Activated naive CD8-positive, alpha-beta T cell treated with anti-CD3 and anti-CD28 coated beads, Interleukin-2, amount 10 ng/mL, durations not matched to agents 7 days and 5 days (primary cell): ENCODE data around the gene ZNF227. TPM values are rescaled to one million over a fixed set of nuclear protein-coding genes. Genes with fewer than 3 reads are reported as not detected.
A peak's percentile ranks its signal among the peaks of the same experiment; 100 is the strongest.
"Not testable (repeated sequence)": the region's sequence is repeated elsewhere in the genome, so short reads cannot be mapped to it uniquely, and the experiment has no call there.

Experiments used
- ATAC-seq: fragments of 150-1000 bp; cut with Tn5 transposase; one replicate; pipeline ENCODE4 v1.10.0; 2021; ENCODE audit warnings: low read depth, moderate library complexity
- POLR2A ChIA-PET: fragments of 350-600 bp; sonication (Branson Sonifier 250); formaldehyde crosslinking; loops from one replicate; lab custom pipeline; 2021; ENCODE audit warnings: antibody characterized with exemption; lab: Charles Lee
- DNase-seq: peaks from one replicate; pipeline ENCODE4 v3.0.0; 2021
- H3K27ac Mint-ChIP-seq: one replicate; pipeline ENCODE4 v1.8.0; 2022; ENCODE audit warnings: mild to moderate bottlenecking, mixed read lengths
- H3K27me3 Mint-ChIP-seq: one replicate; pipeline ENCODE4 v1.8.0; 2022; ENCODE audit warnings: mild to moderate bottlenecking, moderate library complexity, mixed read lengths
- H3K36me3 Mint-ChIP-seq: one replicate; pipeline ENCODE4 v1.8.0; 2021; ENCODE audit warnings: mild to moderate bottlenecking, mixed read lengths
- H3K4me1 Mint-ChIP-seq: one replicate; pipeline ENCODE4 v1.8.0; 2021; ENCODE audit warnings: mixed read lengths
- H3K4me3 Mint-ChIP-seq: one replicate; pipeline ENCODE4 v1.8.0; 2022; ENCODE audit warnings: mild to moderate bottlenecking, moderate library complexity, mixed read lengths
- H3K9me3 Mint-ChIP-seq: one replicate; pipeline ENCODE4 v1.8.0; 2021; ENCODE audit warnings: mixed read lengths
- total RNA-seq, 2 experiments: library from RNA; stranded (reverse); gene quantifications; one replicate each; pipeline ENCODE4 v1.2.3, GENCODE V29; 2021

The ZNF227 gene
- total RNA-seq: 10 to 100 TPM; 40.6 to 42.2 TPM

DNA sequence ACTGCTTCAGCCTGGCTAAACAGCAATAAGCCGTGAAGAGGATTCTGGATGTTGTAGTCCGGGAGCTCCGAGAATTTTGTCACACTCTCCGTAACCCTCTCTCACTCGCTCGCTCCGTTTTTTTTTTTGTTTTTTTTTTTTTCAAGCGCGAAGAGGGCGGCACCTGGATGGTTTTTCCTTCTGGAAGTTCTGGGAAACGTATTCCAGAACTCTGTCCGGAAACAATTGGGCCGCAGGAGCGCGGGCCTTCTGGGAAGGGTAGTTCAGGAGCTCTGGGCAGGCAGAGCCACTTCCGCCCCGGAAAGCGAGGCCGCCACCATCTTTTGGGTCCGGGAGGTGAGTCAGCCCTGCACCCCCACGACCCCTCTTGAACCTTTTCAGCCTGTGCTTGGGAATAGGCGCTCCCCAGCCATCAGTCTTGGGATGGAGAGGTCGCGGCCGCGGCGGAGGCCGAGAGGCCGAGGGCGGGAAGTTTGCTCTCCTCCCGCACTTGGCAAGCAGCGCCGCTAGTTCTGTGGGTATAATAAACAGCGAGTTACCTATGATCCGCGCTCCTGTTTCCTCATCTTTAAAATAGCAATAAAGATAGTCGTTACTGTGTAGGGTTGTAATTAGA lies at the start of gene ZNF227:
ZNF227 (plus strand) TSS at position 283 of the 616 bp plus-strand sequence. CDS start 5,261 bp downstream, outside the sequence.
- DNase-seq (peak; percentile 82), ATAC-seq (peak; percentile 94)
- Mint-ChIP-seq H3K27ac (peak within 1 kb of the TSS; percentile 90), H3K36me3 (peaks cover 36% of the 10 kb centered on the region), H3K4me3 (peak within 1 kb of the TSS; percentile 95), H3K9me3 (peaks cover 7% of the 10 kb centered on the region), H3K27me3 (no peaks in the 10 kb centered on the region), H3K4me1 (peaks cover 14% of the 10 kb centered on the region)
- POLR2A ChIA-PET: interaction anchor here (0.7 to 1.9 kb wide), 8 partner anchors 47 to 1289 kb away, joined by 3 to 8 read pairs (median 4); partner anchors contain the start of genes ZNF226 and ZNF235

GRCh38 chr19:44163789-44164188 lies 48.5 kb upstream of the ZNF227 start:
- POLR2A ChIA-PET: interaction anchor here (1.2 to 2.3 kb wide), 2 partner anchors 13 to 337 kb away, joined by 4 to 10 read pairs; partner anchors contain the start of gene ZNF180
- no peaks in the 10 kb centered on the region for H3K27me3 Mint-ChIP-seq
- ATAC-seq: no peak
- peaks cover 32% of the 10 kb centered on the region for H3K9me3 Mint-ChIP-seq
- H3K4me3 Mint-ChIP-seq: no peak overlapping the region
- no peak for DNase-seq
- peaks cover 24% of the 10 kb centered on the region for H3K36me3 Mint-ChIP-seq
- no peak overlapping the region for H3K27ac Mint-ChIP-seq
- H3K4me1 Mint-ChIP-seq: peaks cover 22% of the 10 kb centered on the region

- POLR2A ChIA-PET: interaction anchor here (0.6 to 2.3 kb wide), 9 partner anchors 11 to 337 kb away, joined by 3 to 10 read pairs (median 4); partner anchors contain the start of genes ZNF180, ZNF227, ZNF283 and ZNF45
- ATAC-seq (no peak), DNase-seq (no peak)
- peak overlapping the region; percentile 86 for H3K27ac Mint-ChIP-seq
- peaks cover 22% of the 10 kb centered on the region for H3K4me1 Mint-ChIP-seq
- peaks cover 32% of the 10 kb centered on the region for H3K9me3 Mint-ChIP-seq
- peak overlapping the region; percentile 91 for H3K4me3 Mint-ChIP-seq
- peaks cover 27% of the 10 kb centered on the region for H3K36me3 Mint-ChIP-seq
- H3K27me3 Mint-ChIP-seq: no peaks in the 10 kb centered on the region
Observed at GRCh38 chr19:44164327-44164672, 48.0 kb upstream of the ZNF227 start.

- Mint-ChIP-seq H3K4me1 (peaks cover 22% of the 10 kb centered on the region), H3K27ac (peak within 1 kb of the TSS; percentile 86), H3K9me3 (peaks cover 31% of the 10 kb centered on the region), H3K27me3 (no peaks in the 10 kb centered on the region), H3K36me3 (peaks cover 33% of the 10 kb centered on the region), H3K4me3 (peak within 1 kb of the TSS; percentile 91)
- DNase-seq (peak; percentile 71), ATAC-seq (peak; percentile 85)
- POLR2A ChIA-PET: interaction anchor here (0.6 to 2.3 kb wide), 10 partner anchors 12 to 410 kb away, joined by 3 to 10 read pairs (median 4); partner anchors contain the start of genes SMG9, ZNF180, ZNF227 and ZNF283
Observed at GRCh38 chr19:44164673-44165512, 47.4 kb upstream of the ZNF227 start, which contains the start of gene ZNF226. TSS of gene ZNF226 (plus strand) at chr19:44165100. CDS start at chr19:44170081, 4,981 bp downstream.

- Mint-ChIP-seq H3K36me3 (peaks cover 85% of the 10 kb centered on the region), H3K9me3 (peaks cover 37% of the 10 kb centered on the region), H3K4me1 (peaks cover 12% of the 10 kb centered on the region)
- not testable (repeated sequence) for ATAC-seq, H3K4me3 Mint-ChIP-seq, DNase-seq, H3K27me3 Mint-ChIP-seq, H3K27ac Mint-ChIP-seq
- POLR2A ChIA-PET: interaction anchor here (0.7 kb wide), 1 partner anchor 25 kb away, joined by 3 read pairs; no protein-coding TSS in a partner anchor
Observed at GRCh38 chr19:44170660-44171059, 41.7 kb upstream of the ZNF227 start.

DNA sequence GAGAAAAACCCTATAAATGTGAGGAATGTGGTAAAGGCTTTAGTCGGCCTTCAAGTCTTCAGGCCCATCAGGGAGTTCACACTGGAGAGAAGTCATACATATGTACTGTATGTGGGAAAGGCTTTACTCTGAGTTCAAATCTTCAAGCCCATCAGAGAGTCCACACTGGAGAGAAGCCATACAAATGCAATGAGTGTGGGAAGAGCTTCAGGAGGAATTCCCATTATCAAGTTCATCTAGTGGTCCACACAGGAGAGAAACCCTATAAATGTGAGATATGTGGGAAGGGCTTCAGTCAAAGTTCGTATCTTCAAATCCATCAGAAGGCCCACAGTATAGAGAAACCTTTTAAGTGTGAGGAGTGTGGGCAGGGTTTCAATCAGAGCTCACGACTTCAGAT lies 35.7 kb upstream of the ZNF227 start:
- ATAC-seq: no peak
- H3K4me3 Mint-ChIP-seq: no peak overlapping the region
- POLR2A ChIA-PET: no interaction called here
- H3K9me3 Mint-ChIP-seq: peaks cover 53% of the 10 kb centered on the region
- no peak overlapping the region for H3K27ac Mint-ChIP-seq
- no peaks in the 10 kb centered on the region for H3K4me1 Mint-ChIP-seq
- peaks cover 64% of the 10 kb centered on the region for H3K36me3 Mint-ChIP-seq
- H3K27me3 Mint-ChIP-seq: no peaks in the 10 kb centered on the region
- no peak for DNase-seq

DNA sequence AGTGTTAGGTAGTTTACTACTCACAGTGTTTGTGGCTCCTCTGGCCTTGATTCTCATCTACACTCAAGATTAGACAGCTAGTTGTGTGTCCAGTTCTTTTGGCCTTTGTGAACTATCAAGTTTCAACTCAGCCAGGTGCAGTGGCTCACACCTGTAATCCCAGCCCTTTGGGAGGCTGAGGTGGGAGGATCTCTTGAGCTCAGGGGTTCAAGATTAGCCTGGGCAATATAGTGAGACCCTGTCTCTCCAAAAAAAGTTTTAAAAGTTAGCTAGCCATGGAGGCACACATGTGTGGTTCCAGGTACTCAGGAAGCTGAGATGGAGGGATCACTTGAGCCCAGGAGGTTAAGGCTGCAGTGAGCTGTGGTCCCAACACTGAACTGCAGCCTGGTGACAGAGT lies 31.4 kb upstream of the ZNF227 start:
- POLR2A ChIA-PET: no interaction called here
- Mint-ChIP-seq H3K27ac (no peak overlapping the region), H3K4me3 (no peak overlapping the region), H3K4me1 (no peaks in the 10 kb centered on the region), H3K9me3 (peaks cover 35% of the 10 kb centered on the region), H3K36me3 (peaks cover 21% of the 10 kb centered on the region), H3K27me3 (no peaks in the 10 kb centered on the region)
- no peak for DNase-seq
- no peak for ATAC-seq

DNA sequence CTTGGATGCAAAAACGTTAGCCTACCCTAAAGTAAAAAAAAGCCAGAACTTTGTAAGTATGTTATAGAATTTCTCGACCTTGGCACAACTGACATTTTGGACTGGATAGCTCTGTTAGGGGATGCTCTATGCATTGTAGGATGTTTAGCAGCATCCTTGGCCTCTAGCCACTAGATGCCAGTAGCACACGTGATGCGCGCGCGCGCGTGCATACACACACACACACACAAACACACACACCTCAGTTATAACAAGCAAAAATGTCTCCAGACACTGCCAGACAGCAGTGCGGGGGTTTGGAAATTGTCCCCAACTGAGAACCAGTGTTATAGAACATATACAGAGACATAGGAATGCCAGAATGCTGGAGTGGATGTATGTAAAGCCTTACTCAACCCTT lies 30.2 kb upstream of the ZNF227 start:
- Mint-ChIP-seq H3K27me3 (no peaks in the 10 kb centered on the region), H3K4me1 (no peaks in the 10 kb centered on the region), H3K4me3 (no peak overlapping the region), H3K9me3 (peaks cover 26% of the 10 kb centered on the region), H3K27ac (no peak overlapping the region), H3K36me3 (peaks cover 9% of the 10 kb centered on the region)
- no peak for ATAC-seq
- POLR2A ChIA-PET: no interaction called here
- no peak for DNase-seq

- Mint-ChIP-seq H3K4me1 (no peaks in the 10 kb centered on the region), H3K27me3 (peaks cover 5% of the 10 kb centered on the region), H3K36me3 (peaks cover 3% of the 10 kb centered on the region), H3K27ac (no peak overlapping the region), H3K9me3 (peaks cover 20% of the 10 kb centered on the region), H3K4me3 (no peak overlapping the region)
- POLR2A ChIA-PET: no interaction called here
- DNase-seq (no peak), ATAC-seq (no peak)
Observed at GRCh38 chr19:44190020-44190419, 22.3 kb upstream of the ZNF227 start.

GRCh38 chr19:44192127-44192526 lies 20.2 kb upstream of the ZNF227 start:
- Mint-ChIP-seq H3K9me3 (peaks cover 21% of the 10 kb centered on the region), H3K27me3 (peaks cover 7% of the 10 kb centered on the region), H3K4me3 (no peak overlapping the region), H3K4me1 (no peaks in the 10 kb centered on the region), H3K27ac (no peak overlapping the region), H3K36me3 (peaks cover 3% of the 10 kb centered on the region)
- no peak for ATAC-seq
- DNase-seq: no peak
- POLR2A ChIA-PET: no interaction called here

DNA sequence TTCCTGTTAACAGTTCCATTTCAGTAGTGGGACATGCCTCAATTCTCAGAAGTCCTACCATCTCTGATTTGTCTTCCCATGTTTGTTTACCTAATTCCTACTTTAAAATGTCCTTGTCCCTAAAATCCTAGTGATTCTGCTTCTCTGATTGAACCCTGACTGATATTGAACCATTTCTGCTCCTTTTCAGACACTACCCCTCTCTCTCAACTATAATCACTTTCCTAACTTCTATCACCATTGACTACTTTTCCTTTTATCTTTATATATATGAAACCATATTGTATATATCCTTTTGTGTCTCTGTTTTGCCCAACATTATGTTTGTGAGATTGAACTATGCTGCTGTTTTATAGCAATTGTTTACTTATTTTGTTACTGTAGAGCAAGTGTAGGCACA lies 15.6 kb upstream of the ZNF227 start:
- peaks cover 3% of the 10 kb centered on the region for H3K36me3 Mint-ChIP-seq
- no peak for DNase-seq
- no peak overlapping the region for H3K4me3 Mint-ChIP-seq
- ATAC-seq: no peak
- peaks cover 7% of the 10 kb centered on the region for H3K27me3 Mint-ChIP-seq
- no peak overlapping the region for H3K27ac Mint-ChIP-seq
- H3K9me3 Mint-ChIP-seq: peaks cover 10% of the 10 kb centered on the region
- H3K4me1 Mint-ChIP-seq: no peaks in the 10 kb centered on the region
- POLR2A ChIA-PET: no interaction called here

DNA sequence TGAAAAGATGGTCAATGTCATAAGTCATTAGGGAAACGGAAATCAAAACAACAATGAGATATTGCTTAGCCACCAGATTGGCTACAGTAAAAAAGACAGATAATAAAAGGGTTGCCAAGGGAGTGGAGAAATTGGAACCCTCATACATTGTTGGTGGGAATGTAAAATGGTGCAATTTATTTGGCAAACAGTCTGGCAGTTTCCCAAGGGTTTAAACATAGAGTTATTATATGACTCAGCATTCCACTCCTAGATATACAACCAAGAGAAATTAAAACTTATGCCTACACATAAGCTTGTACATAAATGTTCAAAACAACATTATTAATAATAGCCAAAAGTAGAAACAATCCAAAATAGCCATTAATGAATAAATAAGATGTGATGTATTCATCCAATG lies 9.9 kb upstream of the ZNF227 start:
- no peak overlapping the region for H3K4me3 Mint-ChIP-seq

GRCh38 chr19:44202974-44203373 lies 9.4 kb upstream of the ZNF227 start:
- peaks cover 4% of the 10 kb centered on the region for H3K4me1 Mint-ChIP-seq
- POLR2A ChIA-PET: no interaction called here

More for the DNA sequence above, 9.9 kb upstream of the ZNF227 start:
- H3K4me1 Mint-ChIP-seq: peaks cover 2% of the 10 kb centered on the region
- POLR2A ChIA-PET: no interaction called here
- H3K36me3 Mint-ChIP-seq: peaks cover 7% of the 10 kb centered on the region
- DNase-seq (no peak), ATAC-seq (no peak)
- H3K27me3 Mint-ChIP-seq: peaks cover 4% of the 10 kb centered on the region
- H3K27ac Mint-ChIP-seq: no peak overlapping the region
- peaks cover 12% of the 10 kb centered on the region for H3K9me3 Mint-ChIP-seq

More at GRCh38 chr19:44202974-44203373, 9.4 kb upstream of the ZNF227 start:
- Mint-ChIP-seq H3K36me3 (peaks cover 7% of the 10 kb centered on the region), H3K4me3 (no peak overlapping the region), H3K27me3 (peaks cover 4% of the 10 kb centered on the region), H3K9me3 (peaks cover 12% of the 10 kb centered on the region), H3K27ac (no peak overlapping the region)
- ATAC-seq (no peak), DNase-seq (no peak)
